Left lung (tissue), 10 donors: ENCODE results near the gene S100A16. TPM values are rescaled to one million over a fixed set of nuclear protein-coding genes. Genes with fewer than 3 reads are reported as not detected.

Experiments used
- ATAC-seq: fragments of 200-7000 bp; cut with Tn5 transposase; one replicate; pipeline ENCODE4 v1.9.1; 2020; ENCODE audit warnings: moderate library complexity
- DNase-seq, 4 donors: peaks; one replicate each; pipeline ENCODE4 v3.0.0-alpha.2; 2013 to 2020
- H3K27ac ChIP-seq, 2 donors: fragments of 200-600 bp; sonication (generic) in 1 of 2; one replicate each; pipeline versions ENCODE4 v1.5.0 to v1.8.0; 2020 to 2021
- H3K27me3 ChIP-seq, 2 donors: fragments of 200-600 bp; sonication (generic) in 1 of 2; one replicate each; pipeline versions ENCODE4 v1.5.0 to v1.8.0; 2020 to 2021
- H3K36me3 ChIP-seq, 2 donors: fragments of 200-600 bp; sonication (generic) in 1 of 2; one replicate each; pipeline versions ENCODE4 v1.5.0 to v1.8.0; 2020 to 2021
- H3K4me1 ChIP-seq, 2 donors: fragments of 200-600 bp; one replicate each; pipeline ENCODE4 v1.8.0; 2021
- H3K4me3 ChIP-seq, 2 donors: fragments of 200-600 bp; sonication (generic) in 1 of 2; one replicate each; pipeline versions ENCODE4 v1.5.0 to v1.8.0; 2020 to 2021; ENCODE audit warnings: mild to moderate bottlenecking in 1 of 2
- H3K9me3 ChIP-seq, 2 donors: fragments of 200-600 bp; sonication (generic) in 1 of 2; one replicate each; pipeline versions ENCODE4 v1.5.0 to v1.8.0; 2020 to 2021
- intact Hi-C, 2 donors: fragments of 100-400 bp; cut with DNase I; formaldehyde crosslinking; loops; one replicate each; pipeline versions ENCODE4 v1.11.2 to v1.14.2; 2022
- polyA plus RNA-seq, 6 donors: library from polyadenylated mRNA; unstranded; fragments of 120-200 nt; gene quantifications; one replicate each; pipeline ENCODE4 v1.2.1, GENCODE V29; 2013; ENCODE audit not compliant: insufficient read length in 6 of 6
- total RNA-seq, 2 donors: library from RNA; stranded (reverse); fragmentation: NEBNext Ultra II Directional; extraction: Animal tissue kit (Norgen Biotek cat#: 25700); gene quantifications; one replicate each; pipeline ENCODE4 v1.2.1, GENCODE V29; 2021
- TF ChIP-seq, protein P1 (sequence below), 2 donors: fragments of 200-600 bp; sonication (generic) in 1 of 2; IDR thresholded peaks; one replicate each; pipeline versions ENCODE4 v1.5.0 to v1.8.0; 2021; ENCODE audit warnings: antibody characterized with exemption in 2 of 2
- donor health status: DM: no; HTN: yes; CAD: no.
- donor health status: DM: no; HTN: no; CAD: no.

S100A16 gene
- total and polyA plus RNA-seq, 8 donors = 118 to 160 (median 144) TPM

DNA sequence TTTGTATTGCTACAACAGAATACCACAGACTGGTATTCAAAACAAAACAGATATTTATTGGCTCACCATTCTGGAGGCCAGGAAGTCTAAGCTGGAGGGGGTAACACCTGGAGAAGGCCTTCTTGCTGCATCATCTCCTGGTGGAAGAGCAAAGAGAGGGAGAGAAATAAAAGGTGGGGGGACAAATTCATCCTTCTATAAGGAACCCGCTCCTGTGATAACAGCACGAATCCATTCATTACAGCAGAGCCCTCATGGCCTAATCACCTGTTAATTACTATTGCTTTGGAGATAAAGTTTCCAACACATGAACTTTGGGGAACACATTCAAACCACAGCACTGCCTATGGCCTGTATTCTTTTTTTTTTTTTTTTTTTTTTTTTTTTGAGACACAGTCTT lies 52.7 kb downstream of the S100A16 start:
- DNase-seq (no peak), ATAC-seq (no peak)
- H3K27ac ChIP-seq = no peak overlapping the region
- no peaks in the 10 kb centered on the region for H3K27me3 ChIP-seq
- intact Hi-C loops = loop anchor here in 1 of 2 donors (10.0 kb wide), 1 partner anchor 45 kb away; no protein-coding TSS in a partner anchor
- H3K4me1 ChIP-seq = peaks cover under 1 to 26% of the 10 kb centered on the region in 2 donors
- TF ChIP-seq, protein P1, sequence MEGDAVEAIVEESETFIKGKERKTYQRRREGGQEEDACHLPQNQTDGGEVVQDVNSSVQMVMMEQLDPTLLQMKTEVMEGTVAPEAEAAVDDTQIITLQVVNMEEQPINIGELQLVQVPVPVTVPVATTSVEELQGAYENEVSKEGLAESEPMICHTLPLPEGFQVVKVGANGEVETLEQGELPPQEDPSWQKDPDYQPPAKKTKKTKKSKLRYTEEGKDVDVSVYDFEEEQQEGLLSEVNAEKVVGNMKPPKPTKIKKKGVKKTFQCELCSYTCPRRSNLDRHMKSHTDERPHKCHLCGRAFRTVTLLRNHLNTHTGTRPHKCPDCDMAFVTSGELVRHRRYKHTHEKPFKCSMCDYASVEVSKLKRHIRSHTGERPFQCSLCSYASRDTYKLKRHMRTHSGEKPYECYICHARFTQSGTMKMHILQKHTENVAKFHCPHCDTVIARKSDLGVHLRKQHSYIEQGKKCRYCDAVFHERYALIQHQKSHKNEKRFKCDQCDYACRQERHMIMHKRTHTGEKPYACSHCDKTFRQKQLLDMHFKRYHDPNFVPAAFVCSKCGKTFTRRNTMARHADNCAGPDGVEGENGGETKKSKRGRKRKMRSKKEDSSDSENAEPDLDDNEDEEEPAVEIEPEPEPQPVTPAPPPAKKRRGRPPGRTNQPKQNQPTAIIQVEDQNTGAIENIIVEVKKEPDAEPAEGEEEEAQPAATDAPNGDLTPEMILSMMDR (IDR thresholded peaks at IDR 0.05) = no peak
- no peaks in the 10 kb centered on the region for H3K36me3 ChIP-seq
- H3K9me3 ChIP-seq = no peaks in the 10 kb centered on the region
- H3K4me3 ChIP-seq = no peak overlapping the region

DNA sequence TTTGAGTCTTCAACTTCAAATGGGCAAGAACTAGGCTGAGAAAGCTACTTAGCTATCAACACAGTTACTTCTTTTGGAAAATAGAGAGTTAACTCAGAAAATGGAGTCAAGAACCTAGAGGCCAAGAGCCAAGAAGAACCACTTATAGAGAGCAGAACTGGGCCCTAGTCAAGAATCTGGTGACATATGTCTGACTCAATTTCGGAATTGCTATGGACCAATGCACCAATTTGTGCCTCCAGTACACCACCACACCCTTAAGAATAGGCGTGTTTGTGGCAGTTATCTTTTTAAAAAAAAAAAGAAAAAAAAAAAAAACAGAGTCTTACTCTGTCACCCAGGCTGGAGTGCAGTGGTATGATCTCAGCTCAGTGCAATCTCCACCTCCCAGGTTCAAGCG lies 55.1 kb downstream of the S100A16 start:
- no peaks in the 10 kb centered on the region for H3K9me3 ChIP-seq
- intact Hi-C loops = no loop called here
- H3K4me3 ChIP-seq = no peak overlapping the region
- H3K27ac ChIP-seq = no peak overlapping the region
- TF ChIP-seq, protein P1 (IDR thresholded peaks at IDR 0.05) = no peak
- no peaks in the 10 kb centered on the region for H3K27me3 ChIP-seq
- ATAC-seq = no peak
- H3K36me3 ChIP-seq = no peaks in the 10 kb centered on the region
- H3K4me1 ChIP-seq = peaks cover 3 to 21% of the 10 kb centered on the region in 2 donors
- no peak for DNase-seq

Other genes with a start within 250 kb of the S100A16 start
- gene S100A12, start 237.5 kb downstream of the S100A16 start, total RNA-seq = 100 to 1,000 TPM in 1 of 2 donors, 10 to 100 TPM in 1; 12.1 to 178 TPM
- gene S100A12, start 237.5 kb downstream of the S100A16 start, polyA plus RNA-seq = 1 to 10 TPM; 1.1 to 6.9 (median 3.2) TPM
- 1,000 to 10,000 TPM in 1 of 2 donors, 10 to 100 TPM in 1; 97.7 to 1,365 TPM for gene S100A8, start 222.1 kb downstream of the S100A16 start, total RNA-seq
- gene S100A8, start 222.1 kb downstream of the S100A16 start, polyA plus RNA-seq = 10 to 100 TPM; 10.2 to 33.2 (median 19.9) TPM
- not detected for gene S100A7A, start 196.6 kb downstream of the S100A16 start, total RNA-seq
- gene S100A7A, start 196.6 kb downstream of the S100A16 start, polyA plus RNA-seq = not detected
- gene S100A7, start 152.5 kb downstream of the S100A16 start, total RNA-seq = not detected
- not detected for gene S100A7, start 152.5 kb downstream of the S100A16 start, polyA plus RNA-seq
- 1,000 to 10,000 TPM; 1,672 to 1,797 TPM for gene S100A6, start 77.1 kb downstream of the S100A16 start, total RNA-seq
- 100 to 1,000 TPM; 156 to 248 (median 183) TPM for gene S100A6, start 77.1 kb downstream of the S100A16 start, polyA plus RNA-seq
- under 1 TPM in 1 of 2 donors, not detected in 1; 0.42 TPM for gene S100A5, start 72.2 kb downstream of the S100A16 start, total RNA-seq
- under 1 TPM in 3 of 6 donors, not detected in 3; 0.18 to 0.38 (median 0.34) TPM for gene S100A5, start 72.2 kb downstream of the S100A16 start, polyA plus RNA-seq
- 1,000 to 10,000 TPM in 1 of 2 donors, 100 to 1,000 TPM in 1; 257 to 1,192 TPM for gene S100A4, start 67.3 kb downstream of the S100A16 start, total RNA-seq
- 10 to 100 TPM; 15.0 to 24.6 (median 21.9) TPM for gene S100A4, start 67.3 kb downstream of the S100A16 start, polyA plus RNA-seq
- gene S100A3, start 63.9 kb downstream of the S100A16 start, total RNA-seq = 1 to 10 TPM; 1.7 to 7.7 TPM
- under 1 TPM in 2 of 6 donors, not detected in 4; 0.20 to 0.58 TPM for gene S100A3, start 63.9 kb downstream of the S100A16 start, polyA plus RNA-seq
- 10 to 100 TPM in 1 of 2 donors, 1 to 10 TPM in 1; 7.1 to 25.9 TPM for gene S100A2, start 47.3 kb downstream of the S100A16 start, total RNA-seq
- 1 to 10 TPM in 4 of 6 donors, under 1 TPM in 2; 0.51 to 1.3 (median 1.0) TPM for gene S100A2, start 47.3 kb downstream of the S100A16 start, polyA plus RNA-seq
- gene S100A14, start 3.2 kb upstream of the S100A16 start, total RNA-seq = 100 to 1,000 TPM in 1 of 2 donors, 10 to 100 TPM in 1; 100.0 to 152 TPM
- gene S100A14, start 3.2 kb upstream of the S100A16 start, polyA plus RNA-seq = 100 to 1,000 TPM in 5 of 6 donors, 10 to 100 TPM in 1; 94.9 to 179 (median 150) TPM
- gene S100A13, start 14.4 kb upstream of the S100A16 start, total RNA-seq = 10 to 100 TPM; 75.1 to 80.0 TPM
- 100 to 1,000 TPM in 3 of 6 donors, 10 to 100 TPM in 3; 79.6 to 110 (median 93.6) TPM for gene S100A13, start 14.4 kb upstream of the S100A16 start, polyA plus RNA-seq
- 1 to 10 TPM in 1 of 2 donors, under 1 TPM in 1; 0.93 to 2.3 TPM for gene S100A1, start 15.3 kb upstream of the S100A16 start, total RNA-seq
- 1 to 10 TPM; 1.4 to 2.2 (median 1.8) TPM for gene S100A1, start 15.3 kb upstream of the S100A16 start, polyA plus RNA-seq
- gene CHTOP, start 20.9 kb upstream of the S100A16 start, total RNA-seq = 10 to 100 TPM; 54.5 to 65.5 TPM
- gene CHTOP, start 20.9 kb upstream of the S100A16 start, polyA plus RNA-seq = 100 to 1,000 TPM; 110 to 125 (median 118) TPM
- gene SNAPIN, start 45.6 kb upstream of the S100A16 start, total RNA-seq = 10 to 100 TPM; 34.5 to 35.5 TPM
- 10 to 100 TPM; 36.9 to 44.1 (median 39.2) TPM for gene SNAPIN, start 45.6 kb upstream of the S100A16 start, polyA plus RNA-seq
- gene ILF2, start 57.9 kb upstream of the S100A16 start, total RNA-seq = 100 to 1,000 TPM; 104 to 117 TPM
- gene ILF2, start 57.9 kb upstream of the S100A16 start, polyA plus RNA-seq = 100 to 1,000 TPM; 239 to 295 (median 260) TPM
- gene NPR1, start 65.6 kb upstream of the S100A16 start, total RNA-seq = 10 to 100 TPM; 26.9 to 45.2 TPM
- gene NPR1, start 65.6 kb upstream of the S100A16 start, polyA plus RNA-seq = 10 to 100 TPM; 14.3 to 23.1 (median 17.4) TPM
- 10 to 100 TPM; 50.5 to 57.5 TPM for gene INTS3, start 114.9 kb upstream of the S100A16 start, total RNA-seq
- gene INTS3, start 114.9 kb upstream of the S100A16 start, polyA plus RNA-seq = 100 to 1,000 TPM in 5 of 6 donors, 10 to 100 TPM in 1; 90.4 to 131 (median 118) TPM
- gene SLC27A3, start 162.3 kb upstream of the S100A16 start, total RNA-seq = 10 to 100 TPM; 56.5 to 68.6 TPM
- gene SLC27A3, start 162.3 kb upstream of the S100A16 start, polyA plus RNA-seq = 10 to 100 TPM; 32.4 to 50.3 (median 40.5) TPM